ENCODE measurements around the gene SPTY2D1. TPM values are rescaled to one million over a fixed set of nuclear protein-coding genes. Genes with fewer than 3 reads are reported as not detected.

Gene SPTY2D1
- total RNA-seq, 1 donor from 2014 or later = 12.6 TPM

DNA sequence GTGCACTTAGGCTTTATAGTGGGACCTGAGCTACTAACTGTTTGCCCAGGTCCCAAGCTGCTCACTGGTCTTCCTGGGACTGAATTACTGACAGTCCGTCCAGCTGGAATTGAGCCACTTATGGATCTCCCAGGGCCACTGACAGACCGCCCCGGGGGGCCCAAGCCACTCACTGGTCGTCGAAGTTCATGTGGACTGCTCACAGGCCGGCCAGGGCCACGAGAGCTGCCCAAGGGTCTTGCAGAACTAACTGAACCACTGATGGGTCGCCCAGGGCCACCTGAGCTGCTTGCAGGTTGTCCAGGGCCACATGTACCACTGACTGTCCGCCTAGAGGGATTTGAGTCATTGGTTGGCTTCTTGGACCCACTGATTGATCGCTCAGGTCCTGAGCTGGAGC, 19.5 kb downstream of the SPTY2D1 start:
- Histone ChIP-seq H3K27me3 (ENCODE audit: control insufficient read depth, insufficient read depth, low read length) (no peaks in the 10 kb centered on the region), H3K36me3 (ENCODE audit: control insufficient read depth, insufficient read depth, low read length) (peaks cover 5% of the 10 kb centered on the region), H3K4me3 (ENCODE audit: low read depth, low read length) (no peak overlapping the region)
- TF ChIP-seq, protein P1, sequence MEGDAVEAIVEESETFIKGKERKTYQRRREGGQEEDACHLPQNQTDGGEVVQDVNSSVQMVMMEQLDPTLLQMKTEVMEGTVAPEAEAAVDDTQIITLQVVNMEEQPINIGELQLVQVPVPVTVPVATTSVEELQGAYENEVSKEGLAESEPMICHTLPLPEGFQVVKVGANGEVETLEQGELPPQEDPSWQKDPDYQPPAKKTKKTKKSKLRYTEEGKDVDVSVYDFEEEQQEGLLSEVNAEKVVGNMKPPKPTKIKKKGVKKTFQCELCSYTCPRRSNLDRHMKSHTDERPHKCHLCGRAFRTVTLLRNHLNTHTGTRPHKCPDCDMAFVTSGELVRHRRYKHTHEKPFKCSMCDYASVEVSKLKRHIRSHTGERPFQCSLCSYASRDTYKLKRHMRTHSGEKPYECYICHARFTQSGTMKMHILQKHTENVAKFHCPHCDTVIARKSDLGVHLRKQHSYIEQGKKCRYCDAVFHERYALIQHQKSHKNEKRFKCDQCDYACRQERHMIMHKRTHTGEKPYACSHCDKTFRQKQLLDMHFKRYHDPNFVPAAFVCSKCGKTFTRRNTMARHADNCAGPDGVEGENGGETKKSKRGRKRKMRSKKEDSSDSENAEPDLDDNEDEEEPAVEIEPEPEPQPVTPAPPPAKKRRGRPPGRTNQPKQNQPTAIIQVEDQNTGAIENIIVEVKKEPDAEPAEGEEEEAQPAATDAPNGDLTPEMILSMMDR (IDR thresholded peaks at IDR 0.05; ENCODE audit: insufficient read depth, low read length, severe bottlenecking) = no peak
- DNase-seq (ENCODE audit: low read depth) (no peak), FAIRE-seq (no peak)

- DNase-seq (ENCODE audit: low read depth) = no peak
- Histone ChIP-seq H3K36me3 (ENCODE audit: control insufficient read depth, insufficient read depth, low read length) (peaks cover 5% of the 10 kb centered on the region), H3K27me3 (ENCODE audit: control insufficient read depth, insufficient read depth, low read length) (no peaks in the 10 kb centered on the region), H3K4me3 (ENCODE audit: low read depth, low read length) (no peak overlapping the region)
- TF ChIP-seq, protein P1 (IDR thresholded peaks at IDR 0.05; ENCODE audit: insufficient read depth, low read length, severe bottlenecking) = no peak
- no peak for FAIRE-seq
These were observed 21.7 kb downstream of the SPTY2D1 start for GRCh38 chr11:18612394-18612793.

GRCh38 chr11:18611196-18611595, 22.9 kb downstream of the SPTY2D1 start:
- Histone ChIP-seq H3K4me3 (ENCODE audit: low read depth, low read length) (no peak overlapping the region), H3K36me3 (ENCODE audit: control insufficient read depth, insufficient read depth, low read length) (peaks cover 5% of the 10 kb centered on the region), H3K27me3 (ENCODE audit: control insufficient read depth, insufficient read depth, low read length) (no peaks in the 10 kb centered on the region)
- TF ChIP-seq, protein P1 (IDR thresholded peaks at IDR 0.05; ENCODE audit: insufficient read depth, low read length, severe bottlenecking) = no peak
- FAIRE-seq (no peak), DNase-seq (ENCODE audit: low read depth) (no peak)

GRCh38 chr11:18608376-18608775, 25.8 kb downstream of the SPTY2D1 start:
- H3K27me3 ChIP-seq (ENCODE audit: control insufficient read depth, insufficient read depth, low read length) = no peaks in the 10 kb centered on the region
- no peak overlapping the region for H3K4me3 ChIP-seq (ENCODE audit: low read depth, low read length)
- FAIRE-seq (no peak), DNase-seq (ENCODE audit: low read depth) (no peak)
- TF ChIP-seq, protein P1 (IDR thresholded peaks at IDR 0.05; ENCODE audit: insufficient read depth, low read length, severe bottlenecking) = no peak
- no peaks in the 10 kb centered on the region for H3K36me3 ChIP-seq (ENCODE audit: control insufficient read depth, insufficient read depth, low read length)

DNA sequence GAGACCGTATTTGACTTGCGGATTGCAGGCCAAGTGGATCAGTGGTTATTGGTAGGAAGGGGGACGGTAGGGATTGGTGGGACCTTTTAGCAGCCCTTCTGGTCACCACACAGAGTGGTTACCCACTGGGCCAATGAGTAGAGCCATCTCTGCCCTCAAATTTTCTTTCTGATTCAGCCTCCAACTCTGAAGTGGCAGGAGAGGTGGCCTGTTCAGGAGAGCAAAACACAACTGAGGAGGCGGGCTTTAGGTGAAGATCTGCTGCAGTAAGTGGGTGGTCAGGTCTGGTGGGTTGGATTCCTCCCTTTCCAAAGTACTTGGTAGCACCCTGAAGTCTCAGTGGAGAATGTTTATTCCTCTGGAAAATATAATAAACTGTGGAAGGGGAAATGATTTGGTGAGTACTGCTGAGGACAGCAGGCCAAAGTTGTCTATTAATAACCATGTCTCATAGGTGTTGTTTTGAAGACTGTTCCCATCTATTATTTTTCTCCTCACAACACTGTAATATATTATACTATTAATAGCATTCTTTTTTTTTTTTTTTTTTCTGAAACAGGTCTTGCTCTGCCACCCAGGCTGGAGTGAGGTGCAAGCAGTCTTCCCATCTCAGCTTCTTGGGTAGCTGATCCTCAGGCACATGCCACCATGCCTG, 33.1 kb downstream of the SPTY2D1 start:
- TF ChIP-seq, protein P1 (IDR thresholded peaks at IDR 0.05; ENCODE audit: insufficient read depth, low read length, severe bottlenecking) = no peak
- DNase-seq (ENCODE audit: low read depth) (no peak), FAIRE-seq (no peak)
- H3K27me3 ChIP-seq (ENCODE audit: control insufficient read depth, insufficient read depth, low read length) = no peaks in the 10 kb centered on the region
- H3K36me3 ChIP-seq (ENCODE audit: control insufficient read depth, insufficient read depth, low read length) = peaks cover 2% of the 10 kb centered on the region
- H3K4me3 ChIP-seq (ENCODE audit: low read depth, low read length) = no peak overlapping the region

GRCh38 chr11:18599739-18600230, 34.4 kb downstream of the SPTY2D1 start, which contains the start of gene MISFA:
TSS of gene MISFA (plus strand) at chr11:18599789. CDS start at chr11:18599929, 140 bp downstream.
- no peak for DNase-seq (ENCODE audit: low read depth)
- Histone ChIP-seq H3K36me3 (ENCODE audit: control insufficient read depth, insufficient read depth, low read length) (peaks cover 5% of the 10 kb centered on the region), H3K4me3 (ENCODE audit: low read depth, low read length) (no peak within 1 kb of the TSS), H3K27me3 (ENCODE audit: control insufficient read depth, insufficient read depth, low read length) (no peaks in the 10 kb centered on the region)
- FAIRE-seq = no peak
- TF ChIP-seq, protein P1 (IDR thresholded peaks at IDR 0.05; ENCODE audit: insufficient read depth, low read length, severe bottlenecking) = no peak
